Limb (tissue), 2 donors: ENCODE results near the gene EDC3.

Source experiments
- DNase-seq, 2 donors: peaks; one replicate each; pipeline ENCODE4 v3.0.0-alpha.2; 2016; ENCODE audit errors: extremely low spot score in 2 of 2

Gene EDC3

DNA sequence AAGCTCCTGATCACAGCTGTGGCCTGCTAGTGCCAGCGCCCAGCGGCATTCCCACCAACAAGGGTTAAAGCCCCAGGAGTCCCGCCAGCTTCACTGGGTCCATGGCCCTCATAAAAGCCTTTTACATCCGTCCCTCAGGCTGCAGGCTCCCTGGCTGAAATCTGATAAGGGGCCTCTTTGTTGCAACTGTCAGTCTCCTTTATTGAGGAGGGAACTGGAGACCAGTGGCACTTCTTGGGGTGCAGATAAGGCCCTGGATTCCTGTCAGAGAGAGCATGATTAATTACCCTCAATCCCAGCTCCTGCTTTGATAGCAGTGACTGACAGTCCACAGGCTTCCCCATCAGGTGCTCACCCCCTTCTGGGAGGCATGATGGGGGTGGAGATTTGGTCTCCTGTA, 111.0 kb downstream of the EDC3 start:
- DNase-seq: no peak

DNA sequence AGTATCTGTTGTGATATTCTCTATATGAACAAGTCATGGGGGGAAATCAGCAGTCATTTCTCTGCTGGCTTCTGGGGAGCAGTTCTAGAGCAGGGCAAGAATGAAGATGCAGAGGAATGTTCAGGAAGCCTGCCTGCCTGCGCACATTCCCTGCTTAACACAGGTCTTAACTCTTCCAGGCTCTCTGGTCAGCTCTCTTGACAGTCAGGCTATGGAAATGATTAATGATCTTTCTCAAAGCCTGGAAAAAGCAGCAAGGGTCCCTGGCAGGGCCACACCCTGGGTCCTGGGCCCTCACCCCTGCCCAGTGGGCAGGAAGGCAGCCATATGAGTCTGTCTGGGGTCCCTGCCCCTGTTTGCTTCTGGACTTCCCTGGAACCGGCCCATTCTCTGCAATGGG, 111.6 kb downstream of the EDC3 start:
- no peak for DNase-seq
